ENCODE measurements around the gene MYO9B. TPM values are rescaled to one million over a fixed set of nuclear protein-coding genes. Genes with fewer than 3 reads are reported as not detected.
A peak's percentile ranks its signal among the peaks of the same experiment; 100 is the strongest.

MYO9B gene
- total and polyA plus RNA-seq, 9 of the 15 experiments (the other 6 are each of a cell fraction or from before 2014, with no cell fraction given) = 2.4 to 77.6 (median 23.0) TPM

DNA sequence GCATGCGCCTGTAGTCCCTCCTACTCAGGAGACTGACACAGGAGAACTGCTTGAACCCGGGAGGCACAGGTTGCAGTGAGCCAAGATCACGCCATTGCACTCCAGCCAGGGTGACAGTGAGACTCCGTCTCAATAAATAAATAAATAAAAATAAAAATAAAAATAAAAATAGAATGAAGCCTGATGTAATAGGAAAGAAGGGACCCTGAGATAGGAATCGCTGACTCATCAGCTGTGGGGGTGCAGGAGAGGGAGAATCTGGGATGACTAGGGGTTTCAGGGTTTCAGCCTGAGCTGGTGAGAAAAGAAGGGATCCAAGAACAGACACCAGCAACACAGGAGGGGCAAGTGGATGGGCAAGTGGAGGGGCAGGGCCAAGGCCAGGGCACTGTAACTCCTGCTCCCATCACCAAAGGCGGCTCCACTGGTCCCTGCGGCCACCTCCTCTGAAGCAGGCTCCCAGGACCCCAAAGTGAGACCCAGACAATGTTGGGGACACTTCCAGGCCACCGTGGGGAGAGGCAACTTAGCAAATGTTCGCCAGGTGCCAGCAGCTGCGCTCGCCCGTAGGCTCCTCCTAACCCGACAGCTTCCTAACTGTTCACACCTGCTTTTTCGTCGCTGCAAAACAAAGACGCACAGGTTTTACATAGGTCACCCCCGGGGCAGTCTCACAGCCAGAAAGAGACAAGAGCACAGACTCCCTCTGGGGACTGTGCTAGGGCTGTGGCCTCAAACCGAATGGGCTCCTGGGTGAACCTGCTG lies 1.5 kb upstream of the MYO9B start (continued):
- TF ChIP-seq CREM (IDR thresholded peaks at IDR 0.05; ENCODE audit: low read depth) (no peak), CBX2 (IDR thresholded peaks at IDR 0.05; ENCODE audit: insufficient read depth, low read length, poor library complexity, severe bottlenecking) (no peak), SREBF1 (IDR thresholded peaks at IDR 0.05; ENCODE audit: borderline replicate concordance, low read depth, low read length) (no peak), ZC3H11A (IDR thresholded peaks at IDR 0.05; ENCODE audit: low read depth, low read length) (no peak), NCOA4 (IDR thresholded peaks at IDR 0.05; ENCODE audit: partially characterized antibody) (no peak), ZNF146 (CRISPR knock-in tag; IDR thresholded peaks at IDR 0.05; ENCODE audit: unreplicated experiment) (no peak), ZNF436 (CRISPR knock-in tag; IDR thresholded peaks at IDR 0.05) (no peak), XRCC5 (IDR thresholded peaks at IDR 0.05; ENCODE audit: low read depth, low read length) (no peak), ZNF134 (CRISPR knock-in tag; conservative IDR thresholded peaks at IDR 0.05) (peak; percentile 50), MAFG (tag; conservative IDR thresholded peaks at IDR 0.05) (peak; percentile 99), ZNF311 (CRISPR knock-in tag; IDR thresholded peaks at IDR 0.05) (no peak), LEF1 (IDR thresholded peaks at IDR 0.05) (no peak), SOX6 (IDR thresholded peaks at IDR 0.05) (no peak), POLR2G (IDR thresholded peaks at IDR 0.05; ENCODE audit: low read depth, low read length) (peak; percentile 74)
- TF ChIP-seq, protein P1, sequence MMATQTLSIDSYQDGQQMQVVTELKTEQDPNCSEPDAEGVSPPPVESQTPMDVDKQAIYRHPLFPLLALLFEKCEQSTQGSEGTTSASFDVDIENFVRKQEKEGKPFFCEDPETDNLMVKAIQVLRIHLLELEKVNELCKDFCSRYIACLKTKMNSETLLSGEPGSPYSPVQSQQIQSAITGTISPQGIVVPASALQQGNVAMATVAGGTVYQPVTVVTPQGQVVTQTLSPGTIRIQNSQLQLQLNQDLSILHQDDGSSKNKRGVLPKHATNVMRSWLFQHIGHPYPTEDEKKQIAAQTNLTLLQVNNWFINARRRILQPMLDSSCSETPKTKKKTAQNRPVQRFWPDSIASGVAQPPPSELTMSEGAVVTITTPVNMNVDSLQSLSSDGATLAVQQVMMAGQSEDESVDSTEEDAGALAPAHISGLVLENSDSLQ (IDR thresholded peaks at IDR 0.05) = peak; percentile 74
- TF ChIP-seq, protein P2, sequence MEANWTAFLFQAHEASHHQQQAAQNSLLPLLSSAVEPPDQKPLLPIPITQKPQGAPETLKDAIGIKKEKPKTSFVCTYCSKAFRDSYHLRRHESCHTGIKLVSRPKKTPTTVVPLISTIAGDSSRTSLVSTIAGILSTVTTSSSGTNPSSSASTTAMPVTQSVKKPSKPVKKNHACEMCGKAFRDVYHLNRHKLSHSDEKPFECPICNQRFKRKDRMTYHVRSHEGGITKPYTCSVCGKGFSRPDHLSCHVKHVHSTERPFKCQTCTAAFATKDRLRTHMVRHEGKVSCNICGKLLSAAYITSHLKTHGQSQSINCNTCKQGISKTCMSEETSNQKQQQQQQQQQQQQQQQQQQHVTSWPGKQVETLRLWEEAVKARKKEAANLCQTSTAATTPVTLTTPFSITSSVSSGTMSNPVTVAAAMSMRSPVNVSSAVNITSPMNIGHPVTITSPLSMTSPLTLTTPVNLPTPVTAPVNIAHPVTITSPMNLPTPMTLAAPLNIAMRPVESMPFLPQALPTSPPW (CRISPR knock-in tag; IDR thresholded peaks at IDR 0.05) = peak; percentile 42
- TF ChIP-seq, protein P3, sequence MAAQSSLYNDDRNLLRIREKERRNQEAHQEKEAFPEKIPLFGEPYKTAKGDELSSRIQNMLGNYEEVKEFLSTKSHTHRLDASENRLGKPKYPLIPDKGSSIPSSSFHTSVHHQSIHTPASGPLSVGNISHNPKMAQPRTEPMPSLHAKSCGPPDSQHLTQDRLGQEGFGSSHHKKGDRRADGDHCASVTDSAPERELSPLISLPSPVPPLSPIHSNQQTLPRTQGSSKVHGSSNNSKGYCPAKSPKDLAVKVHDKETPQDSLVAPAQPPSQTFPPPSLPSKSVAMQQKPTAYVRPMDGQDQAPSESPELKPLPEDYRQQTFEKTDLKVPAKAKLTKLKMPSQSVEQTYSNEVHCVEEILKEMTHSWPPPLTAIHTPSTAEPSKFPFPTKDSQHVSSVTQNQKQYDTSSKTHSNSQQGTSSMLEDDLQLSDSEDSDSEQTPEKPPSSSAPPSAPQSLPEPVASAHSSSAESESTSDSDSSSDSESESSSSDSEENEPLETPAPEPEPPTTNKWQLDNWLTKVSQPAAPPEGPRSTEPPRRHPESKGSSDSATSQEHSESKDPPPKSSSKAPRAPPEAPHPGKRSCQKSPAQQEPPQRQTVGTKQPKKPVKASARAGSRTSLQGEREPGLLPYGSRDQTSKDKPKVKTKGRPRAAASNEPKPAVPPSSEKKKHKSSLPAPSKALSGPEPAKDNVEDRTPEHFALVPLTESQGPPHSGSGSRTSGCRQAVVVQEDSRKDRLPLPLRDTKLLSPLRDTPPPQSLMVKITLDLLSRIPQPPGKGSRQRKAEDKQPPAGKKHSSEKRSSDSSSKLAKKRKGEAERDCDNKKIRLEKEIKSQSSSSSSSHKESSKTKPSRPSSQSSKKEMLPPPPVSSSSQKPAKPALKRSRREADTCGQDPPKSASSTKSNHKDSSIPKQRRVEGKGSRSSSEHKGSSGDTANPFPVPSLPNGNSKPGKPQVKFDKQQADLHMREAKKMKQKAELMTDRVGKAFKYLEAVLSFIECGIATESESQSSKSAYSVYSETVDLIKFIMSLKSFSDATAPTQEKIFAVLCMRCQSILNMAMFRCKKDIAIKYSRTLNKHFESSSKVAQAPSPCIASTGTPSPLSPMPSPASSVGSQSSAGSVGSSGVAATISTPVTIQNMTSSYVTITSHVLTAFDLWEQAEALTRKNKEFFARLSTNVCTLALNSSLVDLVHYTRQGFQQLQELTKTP (IDR thresholded peaks at IDR 0.05; ENCODE audit: low read depth in 1 of 2, partially characterized antibody in 2 of 2) = peak in 1 of 2 experiments; percentile 47
- TF ChIP-seq, protein P4, sequence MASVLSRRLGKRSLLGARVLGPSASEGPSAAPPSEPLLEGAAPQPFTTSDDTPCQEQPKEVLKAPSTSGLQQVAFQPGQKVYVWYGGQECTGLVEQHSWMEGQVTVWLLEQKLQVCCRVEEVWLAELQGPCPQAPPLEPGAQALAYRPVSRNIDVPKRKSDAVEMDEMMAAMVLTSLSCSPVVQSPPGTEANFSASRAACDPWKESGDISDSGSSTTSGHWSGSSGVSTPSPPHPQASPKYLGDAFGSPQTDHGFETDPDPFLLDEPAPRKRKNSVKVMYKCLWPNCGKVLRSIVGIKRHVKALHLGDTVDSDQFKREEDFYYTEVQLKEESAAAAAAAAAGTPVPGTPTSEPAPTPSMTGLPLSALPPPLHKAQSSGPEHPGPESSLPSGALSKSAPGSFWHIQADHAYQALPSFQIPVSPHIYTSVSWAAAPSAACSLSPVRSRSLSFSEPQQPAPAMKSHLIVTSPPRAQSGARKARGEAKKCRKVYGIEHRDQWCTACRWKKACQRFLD (CRISPR knock-in tag; IDR thresholded peaks at IDR 0.05) = no peak
